ENCODE data around the gene TMEM175.

GRCh38 chr4:887034-887763 is 45.1 kb upstream of the TMEM175 start:
- no peak for TF ChIP-seq CTCF (IDR thresholded peaks at IDR 0.05)
- TF ChIP-seq POLR2A (IDR thresholded peaks at IDR 0.05): no peak
